Gastrocnemius medialis (tissue), 4 donors: Measurements from ENCODE around the gene CUTC. TPM values are rescaled to one million over a fixed set of nuclear protein-coding genes. Genes with fewer than 3 reads are reported as not detected.

Experiments used
- ATAC-seq, 2 donors: fragments of 150-250 bp; one replicate each; pipeline ENCODE4 v1.9.1; 2016
- DNase-seq, 2 donors: peaks; one replicate each; pipeline ENCODE4 v3.0.0-alpha.2; 2019
- H3K27ac ChIP-seq, 4 donors: fragments of 200-600 bp; sonication (generic); 1 replicate in 1 of 4; 2 replicates in 3 of 4; pipeline ENCODE4 v1.5.1; 2016 to 2018; ENCODE audit warnings: mild to moderate bottlenecking in 2 of 4, moderate library complexity in 1 of 4
- H3K27me3 ChIP-seq, 3 donors: fragments of 200-600 bp; sonication (generic) in 2 of 3; 1 replicate in 1 of 3; 2 replicates in 2 of 3; pipeline versions ENCODE4 v1.5.1 to v1.6.0; 2016 to 2019; ENCODE audit warnings: mild to moderate bottlenecking in 1 of 3, moderate library complexity in 1 of 3
- H3K36me3 ChIP-seq, 2 donors: fragments of 200-600 bp; sonication (generic) in 1 of 2; one replicate each; pipeline ENCODE4 v1.5.1; 2017 to 2018
- H3K4me1 ChIP-seq, 2 donors: fragments of 200-600 bp; sonication (generic) in 1 of 2; one replicate each; pipeline ENCODE4 v1.5.1; 2016 to 2017; ENCODE audit warnings: mild to moderate bottlenecking in 2 of 2
- H3K4me3 ChIP-seq, 4 donors: fragments of 200-600 bp; sonication (generic) in 3 of 4; 1 replicate in 1 of 4; 2 replicates in 3 of 4; pipeline ENCODE4 v1.5.1; 2016 to 2019; ENCODE audit warnings: mild to moderate bottlenecking in 2 of 4
- H3K9me3 ChIP-seq, 3 donors: fragments of 200-600 bp; sonication (generic) in 2 of 3; 1 replicate in 1 of 3; 2 replicates in 2 of 3; pipeline ENCODE4 v1.5.1; 2016 to 2019
- POLR2A ChIP-seq, 2 donors: fragments of 450-650 bp; IDR thresholded peaks; one replicate each; pipeline ENCODE4 v1.6.1; 2017; ENCODE audit warnings: antibody characterized with exemption in 2 of 2, mild to moderate bottlenecking in 2 of 2, moderate library complexity in 2 of 2
- in situ Hi-C, 4 donors: fragments of 200-750 bp; cut with MboI; loops; one replicate each; pipeline versions ENCODE4 v1.15.0 to v1.8.0; 2017; ENCODE audit warnings: low sequenced_read_pairs in 4 of 4
- intact Hi-C: fragments of 100-400 bp; cut with DNase I; formaldehyde crosslinking; loops from one replicate; pipeline ENCODE4 v1.15.1; 2023; ENCODE audit warnings: low total_unique reads
- total RNA-seq, 4 donors: library from RNA; depleted of rRNA; stranded (reverse); fragments of >200 nt; gene quantifications; one replicate each; pipeline versions ENCODE4 v1.1.0 to v1.2.3, GENCODE V29; 2016
- TF ChIP-seq, protein P1 (sequence below), 5 experiments: fragments of 450-650 bp in 3 of 5; fragments of 200-600 bp in 2 of 5; sonication (generic) in 2 of 5; IDR thresholded peaks in 4 of 5; conservative IDR thresholded peaks in 1 of 5; 1 replicate in 4 of 5; 2 replicates in 1 of 5; pipeline ENCODE4 v1.5.1; 2016 to 2019; ENCODE audit warnings: antibody characterized with exemption in 5 of 5, mild to moderate bottlenecking in 3 of 5, moderate library complexity in 3 of 5

CUTC gene
- total RNA-seq, 4 donors from 2014 or later, result 85.2 to 172 (median 126) TPM

DNA sequence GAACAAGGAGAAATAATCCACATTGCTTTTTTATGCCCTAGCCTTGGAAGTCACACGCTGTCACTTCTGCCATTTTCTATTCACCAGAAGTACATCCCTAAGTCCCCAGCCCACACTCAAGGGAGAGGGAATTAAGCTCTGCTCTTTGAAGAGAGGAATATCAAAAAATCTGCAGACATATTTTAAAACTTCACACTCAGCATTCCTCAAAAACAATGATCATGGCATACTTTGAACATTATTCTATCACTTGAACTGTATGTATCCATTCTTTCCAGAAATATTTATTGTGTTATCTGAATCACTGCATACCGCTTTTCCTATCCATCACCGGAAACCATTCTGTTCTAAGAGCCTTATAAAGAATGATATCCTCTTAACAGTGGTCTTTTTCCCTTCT is 59.8 kb downstream of the CUTC start:
- H3K27ac ChIP-seq, result no peak overlapping the region
- H3K36me3 ChIP-seq, result peaks cover 0 to 13% of the 10 kb centered on the region in 2 donors
- intact Hi-C loops, result no loop called here
- no peaks in the 10 kb centered on the region for H3K27me3 ChIP-seq
- no peak for DNase-seq
- in situ Hi-C loops, result no loop called here
- TF ChIP-seq, protein P1, sequence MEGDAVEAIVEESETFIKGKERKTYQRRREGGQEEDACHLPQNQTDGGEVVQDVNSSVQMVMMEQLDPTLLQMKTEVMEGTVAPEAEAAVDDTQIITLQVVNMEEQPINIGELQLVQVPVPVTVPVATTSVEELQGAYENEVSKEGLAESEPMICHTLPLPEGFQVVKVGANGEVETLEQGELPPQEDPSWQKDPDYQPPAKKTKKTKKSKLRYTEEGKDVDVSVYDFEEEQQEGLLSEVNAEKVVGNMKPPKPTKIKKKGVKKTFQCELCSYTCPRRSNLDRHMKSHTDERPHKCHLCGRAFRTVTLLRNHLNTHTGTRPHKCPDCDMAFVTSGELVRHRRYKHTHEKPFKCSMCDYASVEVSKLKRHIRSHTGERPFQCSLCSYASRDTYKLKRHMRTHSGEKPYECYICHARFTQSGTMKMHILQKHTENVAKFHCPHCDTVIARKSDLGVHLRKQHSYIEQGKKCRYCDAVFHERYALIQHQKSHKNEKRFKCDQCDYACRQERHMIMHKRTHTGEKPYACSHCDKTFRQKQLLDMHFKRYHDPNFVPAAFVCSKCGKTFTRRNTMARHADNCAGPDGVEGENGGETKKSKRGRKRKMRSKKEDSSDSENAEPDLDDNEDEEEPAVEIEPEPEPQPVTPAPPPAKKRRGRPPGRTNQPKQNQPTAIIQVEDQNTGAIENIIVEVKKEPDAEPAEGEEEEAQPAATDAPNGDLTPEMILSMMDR (IDR thresholded peaks at IDR 0.05 in 4 of 5, conservative IDR thresholded peaks at IDR 0.05 in 1 of 5), result no peak
- TF ChIP-seq POLR2A (IDR thresholded peaks at IDR 0.05), result no peak
- no peak for ATAC-seq
- H3K4me3 ChIP-seq, result no peak overlapping the region
- H3K9me3 ChIP-seq, result no peaks in the 10 kb centered on the region
- H3K4me1 ChIP-seq, result peaks cover 9 to 17% of the 10 kb centered on the region in 2 donors

DNA sequence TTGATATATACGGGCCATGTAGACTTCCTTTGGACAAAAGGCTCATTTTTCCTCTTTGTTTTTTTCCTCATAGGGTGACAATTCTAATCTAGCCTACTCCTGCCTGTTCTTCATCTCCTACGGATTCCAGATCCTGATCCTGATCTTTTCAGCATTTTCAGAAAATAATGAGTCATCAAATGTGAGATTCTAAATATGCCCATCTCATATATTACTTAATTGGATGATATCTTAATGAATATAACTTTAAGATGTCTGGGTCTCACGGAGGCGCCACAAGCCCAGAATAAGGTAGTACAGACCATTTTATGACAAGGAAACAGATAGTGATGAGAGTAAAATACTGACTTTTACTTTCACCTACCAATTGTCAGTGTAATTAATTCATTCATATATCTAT is 61.8 kb downstream of the CUTC start:
- peaks cover 2 to 4% of the 10 kb centered on the region in 2 donors for H3K4me1 ChIP-seq
- no peak for DNase-seq
- no peaks in the 10 kb centered on the region for H3K9me3 ChIP-seq
- H3K27me3 ChIP-seq, result no peaks in the 10 kb centered on the region
- H3K36me3 ChIP-seq, result peaks cover 0 to 13% of the 10 kb centered on the region in 2 donors
- TF ChIP-seq, protein P1 (IDR thresholded peaks at IDR 0.05 in 4 of 5, conservative IDR thresholded peaks at IDR 0.05 in 1 of 5), result no peak
- TF ChIP-seq POLR2A (IDR thresholded peaks at IDR 0.05), result no peak
- intact Hi-C loops, result no loop called here
- no peak overlapping the region for H3K27ac ChIP-seq
- in situ Hi-C loops, result no loop called here
- H3K4me3 ChIP-seq, result no peak overlapping the region
- no peak for ATAC-seq

GRCh38 chr10:99796928-99797327 is 64.9 kb downstream of the CUTC start:
- peaks cover 0 to 13% of the 10 kb centered on the region in 2 donors for H3K36me3 ChIP-seq
- no peaks in the 10 kb centered on the region for H3K27me3 ChIP-seq
- H3K9me3 ChIP-seq, result no peaks in the 10 kb centered on the region
- in situ Hi-C loops, result no loop called here
- DNase-seq (no peak), ATAC-seq (no peak)
- no peak for TF ChIP-seq POLR2A (IDR thresholded peaks at IDR 0.05)
- TF ChIP-seq, protein P1 (IDR thresholded peaks at IDR 0.05 in 4 of 5, conservative IDR thresholded peaks at IDR 0.05 in 1 of 5), result no peak
- H3K27ac ChIP-seq, result no peak overlapping the region
- H3K4me3 ChIP-seq, result no peak overlapping the region
- intact Hi-C loops, result no loop called here
- no peaks in the 10 kb centered on the region for H3K4me1 ChIP-seq

- no peak for ATAC-seq
- Histone ChIP-seq H3K4me3 (no peak overlapping the region), H3K27ac (no peak overlapping the region), H3K36me3 (peaks cover 0 to 5% of the 10 kb centered on the region in 2 donors), H3K4me1 (no peaks in the 10 kb centered on the region), H3K27me3 (no peaks in the 10 kb centered on the region), H3K9me3 (no peaks in the 10 kb centered on the region)
- no peak for DNase-seq
- in situ Hi-C loops, result no loop called here
- no peak for TF ChIP-seq POLR2A (IDR thresholded peaks at IDR 0.05)
- TF ChIP-seq, protein P1 (IDR thresholded peaks at IDR 0.05 in 4 of 5, conservative IDR thresholded peaks at IDR 0.05 in 1 of 5), result no peak
- intact Hi-C loops, result no loop called here
Measured at GRCh38 chr10:99798031-99798430, 66.0 kb downstream of the CUTC start.

DNA sequence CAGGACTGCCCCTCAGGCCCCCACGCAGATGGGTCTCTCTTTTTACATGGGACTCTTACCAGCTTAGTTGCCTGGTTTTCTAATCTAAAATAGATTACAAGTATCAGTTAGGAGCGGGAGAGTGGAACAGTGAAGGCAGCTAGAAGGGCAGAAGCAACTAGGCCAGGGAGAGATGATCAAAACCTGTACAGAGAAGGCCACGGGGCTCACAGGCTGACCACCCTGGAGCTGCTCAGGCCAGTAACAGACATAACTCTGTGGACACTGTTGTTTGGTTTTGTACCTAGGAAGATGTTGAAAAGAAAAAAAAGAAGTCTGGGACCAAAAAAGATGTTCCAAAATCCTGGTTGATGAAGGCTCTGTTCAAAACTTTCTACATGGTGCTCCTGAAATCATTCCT is 66.9 kb downstream of the CUTC start:
- in situ Hi-C loops, result no loop called here
- DNase-seq (no peak), ATAC-seq (no peak)
- Histone ChIP-seq H3K9me3 (no peaks in the 10 kb centered on the region), H3K36me3 (peaks cover 0 to 5% of the 10 kb centered on the region in 2 donors), H3K4me3 (no peak overlapping the region), H3K4me1 (no peaks in the 10 kb centered on the region), H3K27ac (no peak overlapping the region), H3K27me3 (no peaks in the 10 kb centered on the region)
- TF ChIP-seq, protein P1 (IDR thresholded peaks at IDR 0.05 in 4 of 5, conservative IDR thresholded peaks at IDR 0.05 in 1 of 5), result no peak
- no peak for TF ChIP-seq POLR2A (IDR thresholded peaks at IDR 0.05)
- intact Hi-C loops, result no loop called here
